ENCODE data around the gene PARD3.

PARD3 gene

GRCh38 chr10:34824870-34825269, 9.8 kb upstream of the PARD3 start:
- DNase-seq (ENCODE audit: low read depth in 2 of 2): no peak

GRCh38 chr10:34821587-34822585, 6.8 kb upstream of the PARD3 start:
- no peak for DNase-seq (ENCODE audit: low read depth in 2 of 2)

GRCh38 chr10:34817586-34817985, 2.5 kb upstream of the PARD3 start:
- DNase-seq (ENCODE audit: low read depth in 2 of 2): no peak

GRCh38 chr10:34817054-34817453, 2.0 kb upstream of the PARD3 start:
- DNase-seq (ENCODE audit: low read depth in 2 of 2): no peak

- no peak for DNase-seq (ENCODE audit: low read depth in 2 of 2)
These were observed 1.5 kb upstream of the PARD3 start for GRCh38 chr10:34816501-34817002.

GRCh38 chr10:34816085-34816496, 995 bp upstream of the PARD3 start:
- no peak for DNase-seq (ENCODE audit: low read depth in 2 of 2)

GRCh38 chr10:34814913-34815184, 247 bp downstream of the PARD3 start:
- no peak for DNase-seq (ENCODE audit: low read depth in 2 of 2)

- no peak for DNase-seq (ENCODE audit: low read depth in 2 of 2)
These were observed 728 bp downstream of the PARD3 start for GRCh38 chr10:34814223-34814912.

- DNase-seq (ENCODE audit: low read depth in 2 of 2): no peak
These were observed 1.4 kb downstream of the PARD3 start for GRCh38 chr10:34813626-34814222.

- no peak for DNase-seq (ENCODE audit: low read depth in 2 of 2)
These were observed 2.3 kb downstream of the PARD3 start for GRCh38 chr10:34812771-34813170.

- no peak for DNase-seq (ENCODE audit: low read depth in 2 of 2)
These were observed 3.1 kb downstream of the PARD3 start for GRCh38 chr10:34811968-34812514.

- no peak for DNase-seq (ENCODE audit: low read depth in 2 of 2)
These were observed 3.7 kb downstream of the PARD3 start for GRCh38 chr10:34811126-34811967.

- DNase-seq (ENCODE audit: low read depth in 2 of 2): no peak
These were observed 5.3 kb downstream of the PARD3 start for GRCh38 chr10:34809796-34810195.

GRCh38 chr10:34808801-34809745, 6.0 kb downstream of the PARD3 start:
- DNase-seq (ENCODE audit: low read depth in 2 of 2): no peak

GRCh38 chr10:34808336-34808735, 6.8 kb downstream of the PARD3 start:
- no peak for DNase-seq (ENCODE audit: low read depth in 2 of 2)

GRCh38 chr10:34804306-34804705, 10.8 kb downstream of the PARD3 start:
- DNase-seq (ENCODE audit: low read depth in 2 of 2): no peak

GRCh38 chr10:34802692-34803091, 12.4 kb downstream of the PARD3 start:
- DNase-seq (ENCODE audit: low read depth in 2 of 2): no peak

- no peak for DNase-seq (ENCODE audit: low read depth in 2 of 2)
These were observed 13.9 kb downstream of the PARD3 start for GRCh38 chr10:34801097-34801733.

- DNase-seq (ENCODE audit: low read depth in 2 of 2): no peak
These were observed 14.5 kb downstream of the PARD3 start for GRCh38 chr10:34800624-34801023.

GRCh38 chr10:34798654-34799053, 16.4 kb downstream of the PARD3 start:
- DNase-seq (ENCODE audit: low read depth in 2 of 2): no peak
